H9 (cell line): Measurements from ENCODE around the gene MDGA2. TPM values are rescaled to one million over a fixed set of nuclear protein-coding genes. Genes with fewer than 3 reads are reported as not detected.

ENCODE experiments used
- DNase-seq: peaks from one replicate; pipeline ENCODE4 v3.0.0-alpha.2; 2017
- H2AFZ ChIP-seq: one replicate; pipeline ENCODE4 v1.6.1; 2013; ENCODE audit warnings: mild to moderate bottlenecking, low read length, control low read depth, moderate library complexity
- H2AK5ac ChIP-seq: 2 replicates; pipeline ENCODE4 v1.6.1; 2013; ENCODE audit warnings: low read length, control low read depth, mixed read lengths; ENCODE audit not compliant: insufficient read length
- H2BK120ac ChIP-seq: one replicate; pipeline ENCODE4 v1.6.1; 2013; ENCODE audit warnings: low read depth, mild to moderate bottlenecking, low read length, control low read depth, inconsistent platforms; ENCODE audit not compliant: poor library complexity, severe bottlenecking
- H2BK12ac ChIP-seq: 2 replicates; pipeline ENCODE4 v1.6.1; 2013; ENCODE audit warnings: low read length, control low read depth, mixed read lengths, low read depth; ENCODE audit not compliant: insufficient read length
- H2BK15ac ChIP-seq: 2 replicates; pipeline ENCODE4 v1.6.1; 2013; ENCODE audit warnings: low read depth, low read length, control low read depth
- H2BK20ac ChIP-seq: one replicate; pipeline ENCODE4 v1.6.1; 2013; ENCODE audit warnings: low read depth, mild to moderate bottlenecking, low read length, control low read depth, inconsistent platforms; ENCODE audit not compliant: poor library complexity, severe bottlenecking
- H2BK5ac ChIP-seq: 2 replicates; pipeline ENCODE4 v1.6.1; 2013; ENCODE audit warnings: low read length, control low read depth, mixed read lengths; ENCODE audit not compliant: insufficient read length
- H3K14ac ChIP-seq: 2 replicates; pipeline ENCODE4 v1.6.1; 2013; ENCODE audit warnings: low read length, control low read depth; ENCODE audit not compliant: insufficient read depth
- H3K18ac ChIP-seq: 2 replicates; pipeline ENCODE4 v1.6.1; 2013; ENCODE audit warnings: low read depth, mild to moderate bottlenecking, mixed read lengths, low read length, control low read depth; ENCODE audit not compliant: insufficient read length
- H3K23ac ChIP-seq: 2 replicates; pipeline ENCODE4 v1.6.1; 2013; ENCODE audit warnings: low read length, control low read depth, mixed read lengths, low read depth; ENCODE audit not compliant: insufficient read length
- H3K23me2 ChIP-seq: 2 replicates; pipeline ENCODE4 v1.6.1; 2013; ENCODE audit warnings: low read depth, mild to moderate bottlenecking, mixed read lengths, low read length, control low read depth; ENCODE audit not compliant: insufficient read length, poor library complexity, severe bottlenecking
- H3K27ac ChIP-seq: 2 replicates; pipeline ENCODE4 v1.5.1; 2013; ENCODE audit warnings: low read length, control low read depth, mixed read lengths, low read depth; ENCODE audit not compliant: insufficient read length
- H3K27me3 ChIP-seq: 2 replicates; pipeline ENCODE4 v1.6.1; 2013; ENCODE audit warnings: low read length, control low read depth, inconsistent platforms; ENCODE audit not compliant: insufficient read depth
- H3K4ac ChIP-seq: 2 replicates; pipeline ENCODE4 v1.6.1; 2013; ENCODE audit warnings: low read depth, mild to moderate bottlenecking, control low read depth, inconsistent platforms, low read length, moderate library complexity
- H3K4me1 ChIP-seq: 2 replicates; pipeline ENCODE4 v1.6.1; 2013; ENCODE audit warnings: low read length, control low read depth, inconsistent platforms; ENCODE audit not compliant: insufficient read depth
- H3K4me2 ChIP-seq: 2 replicates; pipeline ENCODE4 v1.6.1; 2013; ENCODE audit warnings: low read length, control low read depth, mixed read lengths; ENCODE audit not compliant: insufficient read length, insufficient read depth
- H3K56ac ChIP-seq: 2 replicates; pipeline ENCODE4 v1.6.1; 2013; ENCODE audit warnings: low read depth, mild to moderate bottlenecking, mixed read lengths, low read length, control low read depth; ENCODE audit not compliant: insufficient read length
- H3K79me1 ChIP-seq: 2 replicates; pipeline ENCODE4 v1.6.1; 2013; ENCODE audit warnings: low read depth, mild to moderate bottlenecking, moderate library complexity, low read length, control low read depth, inconsistent platforms; ENCODE audit not compliant: insufficient read depth, poor library complexity, severe bottlenecking
- H3K79me2 ChIP-seq: 2 replicates; pipeline ENCODE4 v1.6.1; 2013; ENCODE audit warnings: low read length, control low read depth, inconsistent platforms; ENCODE audit not compliant: insufficient read depth
- H3K9ac ChIP-seq: 2 replicates; pipeline ENCODE4 v1.6.1; 2013; ENCODE audit warnings: low read length, control low read depth, mixed read lengths; ENCODE audit not compliant: insufficient read length; ENCODE audit errors: extremely low read depth
- H3K9me3 ChIP-seq: one replicate; pipeline ENCODE4 v1.6.1; 2013; ENCODE audit warnings: low read depth, low read length, inconsistent platforms; ENCODE audit not compliant: control insufficient read depth
- H3T11ph ChIP-seq: one replicate; pipeline ENCODE4 v1.6.1; 2013; ENCODE audit warnings: mild to moderate bottlenecking, low read length, control low read depth, inconsistent platforms
- H4K20me1 ChIP-seq: one replicate; pipeline ENCODE4 v1.6.1; 2013; ENCODE audit not compliant: control insufficient read depth, insufficient read length, insufficient read depth
- H4K5ac ChIP-seq: 2 replicates; pipeline ENCODE4 v1.6.1; 2013; ENCODE audit warnings: low read depth, mild to moderate bottlenecking, mixed read lengths, low read length, control low read depth; ENCODE audit not compliant: insufficient read length
- H4K8ac ChIP-seq: replicated peaks from 2 replicates; pipeline ENCODE4 v1.6.1; 2013; ENCODE audit warnings: low read length, control low read depth, mixed read lengths, low read depth; ENCODE audit not compliant: insufficient read length
- H4K91ac ChIP-seq: 2 replicates; pipeline ENCODE4 v1.6.1; 2013; ENCODE audit warnings: low read depth, mild to moderate bottlenecking, moderate library complexity, mixed read lengths, low read length, control low read depth; ENCODE audit not compliant: insufficient read length
- H3K27ac Mint-ChIP-seq, 3 experiments: 2 replicates in 2 of 3; 3 replicates in 1 of 3; pipeline ENCODE4 v1.8.0; 2020 to 2021; ENCODE audit warnings: mixed read lengths in 3 of 3, mild to moderate bottlenecking in 1 of 3, moderate library complexity in 1 of 3
- H3K27me3 Mint-ChIP-seq: 2 replicates; pipeline ENCODE4 v1.8.0; 2021; ENCODE audit warnings: low read depth, mild to moderate bottlenecking, moderate library complexity, mixed read lengths
- H3K36me3 Mint-ChIP-seq, 3 experiments: 2 replicates in 2 of 3; 3 replicates in 1 of 3; pipeline ENCODE4 v1.8.0; 2020 to 2021; ENCODE audit warnings: low read depth in 3 of 3, mixed read lengths in 3 of 3; ENCODE audit not compliant: insufficient read depth in 1 of 3
- H3K4me1 Mint-ChIP-seq, 2 experiments: 2 replicates each; pipeline ENCODE4 v1.8.0; 2020; ENCODE audit warnings: mixed read lengths in 2 of 2
- H3K4me3 Mint-ChIP-seq, 2 experiments: 2 replicates in 1 of 2; 3 replicates in 1 of 2; pipeline ENCODE4 v1.8.0; 2020 to 2021; ENCODE audit warnings: mild to moderate bottlenecking in 2 of 2, mixed read lengths in 2 of 2, moderate library complexity in 1 of 2
- H3K9me3 Mint-ChIP-seq, 2 experiments: 2 replicates in 1 of 2; 3 replicates in 1 of 2; pipeline ENCODE4 v1.8.0; 2020; ENCODE audit warnings: mild to moderate bottlenecking in 2 of 2, mixed read lengths in 2 of 2, moderate library complexity in 1 of 2
- CTCF ChIP-seq: fragments of 200-600 bp; sonication (generic); conservative IDR thresholded peaks from 3 replicates; pipeline ENCODE4 v1.8.0; 2021; ENCODE audit warnings: antibody characterized with exemption, mild to moderate bottlenecking
- total RNA-seq: library from RNA; stranded (reverse); gene quantifications from 2 replicates; pipeline ENCODE4 v1.2.1, GENCODE V29; 2021

The MDGA2 gene
- total RNA-seq, 1 experiment from 2014 or later, result 1.9 TPM

GRCh38 chr14:47153746-47154145, 521.7 kb downstream of the MDGA2 start:
- Histone ChIP-seq H2BK120ac (no peak overlapping the region), H3K4me1 (no peaks in the 10 kb centered on the region), H2BK20ac (no peak overlapping the region), H3T11ph (no peak overlapping the region), H2BK5ac (no peak overlapping the region), H3K23me2 (no peaks in the 10 kb centered on the region), H4K5ac (no peak overlapping the region), H3K4me2 (no peak overlapping the region), H3K79me1 (no peaks in the 10 kb centered on the region), H2BK12ac (no peak overlapping the region), H3K56ac (no peak overlapping the region), H3K14ac (no peak overlapping the region), H4K8ac (no peak overlapping the region), H2AK5ac (no peak overlapping the region), H3K18ac (no peak overlapping the region), H4K20me1 (no peaks in the 10 kb centered on the region), H3K79me2 (no peaks in the 10 kb centered on the region), H3K23ac (no peak overlapping the region), H3K4ac (no peak overlapping the region), H4K91ac (no peak overlapping the region), H3K27ac (no peak overlapping the region), H2BK15ac (no peak overlapping the region), H3K9me3 (no peaks in the 10 kb centered on the region), H3K27me3 (no peaks in the 10 kb centered on the region), H2AFZ (no peak overlapping the region), H3K9ac (no peak overlapping the region)
- Mint-ChIP-seq H3K27ac (no peak overlapping the region), H3K4me3 (no peak overlapping the region), H3K4me1 (no peaks in the 10 kb centered on the region), H3K36me3 (no peaks in the 10 kb centered on the region; a peak in 1 of 7 replicates), H3K27me3 (no peaks in the 10 kb centered on the region), H3K9me3 (no peaks in the 10 kb centered on the region)
- no peak for DNase-seq
- no peak for TF ChIP-seq CTCF
